HG03097 (cell line): ENCODE data around the gene NLRX1.
"Not testable (repeated sequence)": the region's sequence is repeated elsewhere in the genome, so short reads cannot be mapped to it uniquely, and the experiment has no call there.

Source experiments
- ATAC-seq: cut with Tn5 transposase; IDR thresholded peaks from one replicate; pipeline ENCODE4 v1.9.1; 2021; ENCODE audit not compliant: unreplicated experiment, low FRiP score

The NLRX1 gene

DNA sequence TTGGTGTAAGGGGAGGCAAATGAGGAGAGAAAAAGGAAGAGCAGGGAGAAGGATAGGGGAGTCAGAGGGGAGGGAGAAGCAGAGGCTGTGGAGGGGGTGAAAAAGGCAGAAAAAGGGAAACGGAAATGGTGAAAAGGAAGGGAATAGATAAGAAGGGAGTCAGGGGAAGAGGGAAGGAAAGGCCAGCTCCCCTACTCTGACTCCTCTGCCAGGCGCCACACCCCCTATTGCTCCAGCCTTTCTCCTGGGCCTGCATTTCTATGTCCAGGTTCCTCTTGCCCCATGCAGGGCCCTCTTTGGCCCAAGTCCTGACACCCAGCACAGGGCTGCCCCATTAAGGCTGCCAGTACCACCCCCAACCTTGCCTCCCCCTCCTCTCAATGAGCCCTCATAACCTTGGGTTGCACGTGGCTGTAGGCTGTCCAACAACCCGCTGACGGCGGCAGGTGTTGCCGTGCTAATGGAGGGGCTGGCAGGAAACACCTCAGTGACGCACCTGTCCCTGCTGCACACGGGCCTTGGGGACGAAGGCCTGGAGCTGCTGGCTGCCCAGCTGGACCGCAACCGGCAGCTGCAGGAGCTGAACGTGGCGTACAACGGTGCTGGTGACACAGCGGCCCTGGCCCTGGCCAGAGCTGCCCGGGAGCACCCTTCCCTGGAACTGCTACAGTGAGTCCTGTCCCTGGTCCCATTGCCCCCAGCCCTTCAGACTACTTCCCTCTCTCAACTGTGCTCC, 13.3 kb downstream of the NLRX1 start:
- no peak for ATAC-seq

DNA sequence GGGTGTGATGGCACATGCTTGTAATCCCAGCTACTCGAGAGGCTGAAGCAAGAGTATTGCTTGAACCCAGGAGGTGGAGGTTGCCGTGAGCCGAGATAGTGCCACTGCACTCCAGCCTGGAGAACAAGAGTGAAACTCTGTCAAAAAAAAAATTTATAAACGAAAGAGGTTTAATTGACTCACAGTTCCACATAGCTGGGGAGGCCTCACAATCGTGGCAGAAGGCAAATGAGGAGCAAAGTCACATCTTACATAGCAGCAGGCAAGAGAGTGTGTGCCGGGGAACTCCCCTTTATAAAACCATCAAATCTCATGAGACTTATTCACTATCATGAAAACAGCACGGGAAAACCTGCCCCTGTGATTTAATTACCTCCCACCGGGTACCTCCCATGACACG, 15.9 kb downstream of the NLRX1 start:
- ATAC-seq = not testable (repeated sequence)

DNA sequence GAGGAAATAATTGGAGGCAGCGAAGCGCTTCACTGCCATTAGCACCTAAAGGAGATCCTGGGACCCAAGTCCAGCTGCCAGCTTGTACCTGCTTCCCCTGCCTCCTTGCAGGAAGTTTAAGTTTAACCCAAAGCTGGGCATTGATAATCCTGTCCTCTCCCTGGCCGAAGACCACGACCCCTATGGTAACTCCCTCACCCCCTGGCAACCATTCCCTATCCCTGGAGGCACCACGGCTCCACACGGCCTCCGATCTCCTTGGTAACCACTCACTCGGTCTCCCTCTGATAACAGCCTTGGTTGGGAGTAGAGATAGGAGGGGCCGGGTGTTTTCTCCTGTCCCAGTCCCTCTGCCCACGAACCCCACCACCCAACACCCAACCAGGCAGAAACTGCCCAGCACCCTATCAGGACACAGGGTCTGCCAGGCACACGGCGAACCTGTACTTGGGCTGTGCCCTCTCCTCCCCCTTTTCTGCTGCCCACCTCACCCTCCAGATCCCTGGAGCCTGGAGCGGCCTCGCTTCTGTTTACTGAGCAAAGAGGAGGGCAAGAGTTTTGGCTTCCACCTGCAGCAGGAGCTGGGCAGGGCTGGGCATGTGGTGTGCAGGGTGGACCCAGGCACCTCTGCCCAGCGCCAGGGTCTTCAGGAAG, 17.6 kb downstream of the NLRX1 start:
- no peak for ATAC-seq

DNA sequence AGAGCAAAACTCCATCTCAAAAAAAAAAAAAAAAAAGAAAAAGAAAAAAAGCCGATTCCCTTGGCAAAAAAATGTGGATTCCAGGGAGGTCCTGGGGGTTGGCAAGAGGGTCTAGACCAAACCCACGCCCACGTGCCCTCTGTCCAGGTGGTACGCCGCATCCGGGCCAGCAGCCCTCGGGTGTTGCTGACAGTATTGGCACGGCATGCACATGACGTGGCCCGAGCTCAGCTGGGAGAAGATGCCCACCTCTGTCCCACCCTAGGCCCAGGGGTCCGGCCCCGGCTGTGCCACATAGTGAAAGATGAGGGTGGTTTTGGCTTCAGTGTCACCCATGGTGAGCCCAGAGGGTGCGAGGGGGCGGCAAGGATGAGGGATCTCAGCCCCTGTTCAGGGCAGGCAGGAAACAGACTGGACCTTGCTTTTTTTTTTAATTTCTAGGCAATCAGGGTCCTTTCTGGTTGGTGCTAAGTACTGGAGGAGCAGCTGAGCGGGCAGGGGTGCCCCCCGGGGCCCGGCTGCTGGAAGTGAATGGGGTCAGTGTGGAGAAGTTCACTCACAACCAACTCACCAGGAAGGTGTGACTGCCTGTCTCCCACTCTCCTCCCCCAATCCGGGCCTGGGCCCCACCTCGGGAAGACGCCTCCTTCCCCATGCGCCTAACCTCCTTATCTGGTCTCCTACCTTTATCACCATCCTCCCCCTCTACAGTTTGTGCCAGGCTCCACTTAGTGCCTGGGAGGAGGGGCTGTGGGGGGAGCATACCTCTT, 18.8 kb downstream of the NLRX1 start:
- ATAC-seq = no peak

DNA sequence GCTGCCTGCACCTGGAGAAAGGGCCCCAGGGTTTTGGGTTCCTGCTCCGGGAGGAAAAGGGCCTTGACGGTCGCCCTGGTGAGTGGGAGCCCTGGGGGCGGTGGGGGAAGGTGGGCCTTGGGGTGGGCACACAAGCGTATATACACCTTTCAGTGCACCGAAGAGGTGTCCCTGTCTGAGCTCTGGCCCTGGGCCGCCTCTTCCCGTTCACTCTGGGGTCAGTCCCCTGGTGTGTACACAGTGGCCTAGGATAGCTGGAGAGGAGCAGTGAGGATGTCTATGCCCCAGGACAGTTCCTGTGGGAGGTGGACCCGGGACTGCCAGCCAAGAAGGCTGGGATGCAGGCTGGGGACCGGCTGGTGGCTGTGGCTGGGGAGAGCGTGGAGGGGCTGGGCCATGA, 19.5 kb downstream of the NLRX1 start:
- no peak for ATAC-seq

DNA sequence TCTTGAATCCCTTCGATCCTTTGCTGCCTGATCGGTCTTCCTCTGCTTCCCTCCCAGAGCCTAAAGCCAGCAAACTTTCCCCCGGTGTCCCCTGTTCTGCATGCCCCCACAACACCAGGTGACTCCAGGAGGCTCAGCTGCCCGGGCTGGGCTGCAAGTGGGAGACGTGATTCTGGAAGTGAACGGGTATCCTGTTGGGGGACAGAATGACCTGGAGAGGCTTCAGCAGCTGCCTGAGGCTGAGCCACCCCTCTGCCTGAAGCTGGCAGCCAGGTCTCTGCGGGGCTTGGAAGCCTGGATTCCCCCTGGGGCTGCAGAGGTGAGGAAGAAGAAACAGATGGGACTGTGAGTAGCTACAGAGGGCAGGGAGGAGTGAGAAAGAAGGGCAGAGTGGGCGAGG, 20.4 kb downstream of the NLRX1 start:
- no peak for ATAC-seq

DNA sequence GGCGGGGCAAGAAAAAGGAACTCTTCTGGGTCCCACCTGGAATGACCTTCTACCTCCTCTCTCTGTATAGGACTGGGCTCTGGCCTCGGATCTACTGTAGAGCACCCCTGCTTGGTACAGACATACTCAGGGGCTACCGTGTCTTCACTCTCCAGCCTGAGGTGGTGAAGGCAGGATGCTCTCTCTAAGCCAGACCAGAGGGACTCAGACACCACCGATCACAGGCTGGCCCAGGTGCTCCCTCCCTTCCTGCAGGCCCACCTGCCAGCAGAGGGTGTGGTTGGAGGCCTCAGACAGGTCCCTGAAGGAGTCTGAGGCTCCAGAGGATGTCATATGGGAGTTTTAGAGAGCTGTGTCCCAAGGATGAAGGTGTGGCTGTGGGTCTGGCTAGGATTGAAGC, 20.9 kb downstream of the NLRX1 start:
- no peak for ATAC-seq

DNA sequence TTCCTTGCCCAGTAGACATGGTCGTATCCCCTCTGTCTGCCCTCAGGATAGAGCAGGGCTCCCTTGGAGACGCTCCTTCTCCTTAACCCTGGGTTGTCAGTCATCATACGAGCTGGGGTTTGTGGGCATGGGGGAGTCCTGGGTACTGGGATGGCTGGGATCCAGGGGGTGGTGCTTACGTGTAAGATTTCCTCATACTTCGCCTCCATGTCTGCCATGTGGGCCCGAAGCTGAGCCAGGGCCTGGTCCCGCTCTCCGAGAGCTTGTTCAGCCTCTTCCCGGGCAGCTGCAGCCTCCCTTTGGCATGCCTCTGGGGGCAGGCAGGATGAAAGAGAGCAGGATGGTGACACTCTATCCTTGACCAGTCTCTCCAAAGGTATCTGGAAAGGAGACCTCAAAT, 22.0 kb downstream of the NLRX1 start:
- ATAC-seq = no peak

DNA sequence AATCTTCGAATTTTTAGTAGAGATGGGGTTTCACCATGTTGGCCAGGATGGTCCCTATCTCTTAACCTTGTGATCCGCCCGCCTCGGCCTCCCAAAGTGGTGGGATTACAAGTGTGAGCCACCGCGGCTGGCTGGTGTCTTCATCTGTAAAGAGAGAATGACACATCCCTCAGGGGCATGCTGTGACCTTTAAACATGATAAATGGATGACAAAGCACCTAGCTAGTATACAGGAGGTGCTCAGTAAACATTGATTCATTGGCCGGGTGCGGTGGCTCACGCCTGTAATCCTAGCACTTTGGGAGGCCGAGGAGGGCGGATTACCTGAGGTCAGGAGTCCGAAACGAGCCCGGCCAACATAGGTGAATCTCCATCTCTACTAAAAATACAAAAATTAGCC, 22.7 kb downstream of the NLRX1 start:
- ATAC-seq = not testable (repeated sequence)

DNA sequence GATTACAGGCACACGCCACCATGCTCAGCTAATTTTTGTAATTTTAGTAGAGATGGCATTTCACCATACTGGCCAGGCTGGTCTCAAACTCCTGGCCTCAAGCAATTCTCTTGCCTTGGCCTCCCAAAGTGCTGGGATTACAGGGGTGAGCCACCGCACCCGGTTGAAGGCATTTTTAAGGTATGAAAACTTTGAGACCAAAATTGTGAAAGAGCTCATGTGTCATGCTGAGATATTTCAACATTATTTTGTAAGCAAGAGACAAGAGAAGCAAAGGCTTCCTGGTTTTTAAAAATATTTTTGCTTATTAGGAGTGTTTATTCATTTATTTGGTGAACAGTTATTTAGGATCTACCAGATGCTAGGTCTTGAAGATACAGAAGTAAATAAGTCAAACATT, 23.6 kb downstream of the NLRX1 start:
- no peak for ATAC-seq

DNA sequence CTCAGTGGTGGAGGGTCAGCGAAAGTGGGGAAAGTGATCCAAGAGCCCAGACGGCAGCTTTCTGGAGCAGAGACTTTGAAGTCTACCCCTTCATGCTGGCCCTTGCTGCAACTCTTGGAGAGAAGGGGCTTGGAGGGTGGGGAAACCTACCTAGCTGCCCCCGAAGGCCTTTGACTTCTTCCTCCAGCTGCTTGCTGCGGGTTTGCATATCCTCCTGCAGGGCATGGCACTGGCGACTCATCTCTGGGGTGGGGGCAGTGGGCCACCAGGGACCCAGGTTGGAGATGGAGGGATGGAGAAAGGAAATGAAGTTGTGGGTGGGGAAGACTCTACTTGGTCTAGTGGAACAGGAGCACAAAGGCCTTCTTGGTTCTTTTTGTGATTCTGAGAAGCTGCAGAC, 24.5 kb downstream of the NLRX1 start:
- ATAC-seq = no peak

DNA sequence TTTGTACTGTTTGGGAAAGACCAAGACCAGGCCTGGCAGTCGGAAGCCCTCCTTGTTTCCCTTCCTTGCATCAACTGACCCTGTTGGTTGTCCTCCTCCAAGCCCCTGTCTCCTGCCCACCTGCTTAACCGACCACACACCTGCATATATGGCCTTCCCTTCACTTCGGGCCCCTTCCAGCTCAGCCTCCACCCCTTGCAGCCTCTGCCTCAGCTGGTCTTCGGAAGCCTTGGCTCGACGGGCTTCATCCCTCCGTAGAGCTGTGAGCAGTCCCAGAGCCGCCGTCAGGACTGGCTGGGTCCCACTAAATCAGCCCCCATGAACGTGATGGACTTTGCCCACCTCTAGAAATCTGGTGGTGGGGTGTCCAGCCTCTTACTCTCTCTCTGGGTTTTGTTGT, 25.1 kb downstream of the NLRX1 start:
- ATAC-seq = no peak

DNA sequence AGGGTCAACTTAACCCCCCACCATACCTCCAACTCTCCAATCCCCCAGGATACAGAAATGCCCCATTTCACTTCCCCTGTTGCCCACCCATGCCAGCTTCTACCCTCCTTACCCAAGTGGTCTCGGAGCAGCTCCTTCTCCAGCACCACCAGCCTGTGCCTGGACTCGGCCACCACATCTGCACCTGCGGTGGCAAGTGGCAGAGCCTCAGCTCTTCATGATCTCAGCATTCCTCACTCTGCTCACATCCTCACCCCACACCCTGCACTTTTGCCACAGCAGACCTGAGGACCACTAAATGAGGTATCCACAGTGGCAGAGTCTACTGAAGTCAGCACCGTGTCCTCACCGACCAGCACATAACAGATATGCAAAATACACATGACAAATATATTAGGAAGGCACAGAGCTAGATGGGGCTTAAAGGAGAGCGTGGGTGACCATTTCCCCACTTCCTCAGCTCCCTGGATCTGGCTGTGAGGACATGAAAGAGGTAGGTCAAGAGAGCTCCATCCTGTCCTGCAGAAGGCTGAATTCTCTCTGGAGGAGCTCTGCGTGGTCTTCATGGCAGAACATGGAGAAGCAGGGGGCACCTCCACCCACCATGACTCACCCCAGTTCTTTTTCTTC, 26.4 kb downstream of the NLRX1 start:
- ATAC-seq = no peak

DNA sequence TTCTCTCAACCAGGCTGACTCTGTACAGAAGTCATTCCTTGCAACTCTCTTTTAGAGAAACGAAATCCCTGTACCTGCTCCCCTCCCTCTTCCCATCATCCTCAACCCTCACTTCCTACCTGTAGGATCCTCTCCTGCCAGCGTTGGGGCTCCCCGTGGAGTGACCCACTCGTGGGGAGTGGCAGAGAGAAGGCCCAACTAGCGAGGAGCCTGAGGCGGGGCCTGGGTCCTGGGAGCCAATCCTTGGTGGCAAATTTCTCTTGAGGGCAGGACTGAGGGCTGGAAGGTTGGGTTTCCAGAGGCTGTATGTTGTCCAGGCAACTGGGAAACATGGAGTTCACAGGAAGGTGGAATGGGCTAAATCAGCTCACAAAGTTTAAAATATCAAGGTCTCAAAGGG, 27.2 kb downstream of the NLRX1 start:
- ATAC-seq = no peak

DNA sequence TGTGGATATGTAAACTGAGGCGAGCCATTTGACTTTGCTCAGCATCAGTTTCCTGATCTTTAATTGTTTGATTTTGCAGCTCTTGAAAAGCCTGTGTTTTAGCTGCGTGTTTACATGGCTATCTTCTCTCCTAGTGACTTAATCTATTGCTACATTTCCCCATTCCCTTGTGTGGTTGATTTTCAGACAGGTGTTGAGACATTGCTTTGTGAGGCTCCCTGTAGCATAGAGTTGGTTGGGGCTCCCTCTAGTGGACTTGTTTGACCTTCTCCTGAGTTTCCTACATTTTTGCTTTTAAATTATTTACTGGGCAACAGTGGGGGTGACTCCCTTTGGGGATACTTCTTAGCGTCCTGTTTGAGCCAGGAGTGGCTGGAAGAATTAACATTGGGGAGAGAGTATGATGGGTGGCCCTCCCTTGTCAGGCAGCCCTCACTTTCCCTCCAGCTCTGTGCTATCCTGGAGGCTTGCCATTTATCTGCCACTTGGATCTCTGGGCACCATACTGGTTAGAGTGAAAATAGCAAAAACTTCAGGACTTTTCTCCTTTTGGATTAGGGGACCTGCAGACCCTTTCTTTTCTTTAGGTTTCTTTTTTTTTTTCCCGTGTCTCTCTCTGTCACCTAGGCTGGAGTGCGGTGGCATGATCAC, 28.4 kb downstream of the NLRX1 start:
- no peak for ATAC-seq

DNA sequence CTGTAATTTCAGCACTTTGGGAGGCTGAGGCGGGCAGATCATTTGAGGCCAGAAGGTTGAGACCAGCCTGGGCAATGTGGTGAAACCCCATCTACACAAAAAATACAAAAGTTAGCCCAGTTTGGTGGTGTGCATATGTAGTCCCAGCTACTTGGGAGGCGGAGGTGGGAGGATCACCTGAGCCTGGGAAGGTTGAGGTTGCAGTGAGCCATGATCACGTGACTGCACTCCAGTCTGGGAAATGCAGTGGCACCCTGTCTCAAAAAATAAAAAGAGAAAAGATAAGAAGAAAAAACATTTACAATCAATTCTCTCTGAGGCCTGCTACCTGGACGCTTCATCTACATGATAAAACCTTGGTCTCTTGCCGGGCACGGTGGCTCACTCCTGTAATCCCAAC, 30.4 kb downstream of the NLRX1 start:
- no peak for ATAC-seq

DNA sequence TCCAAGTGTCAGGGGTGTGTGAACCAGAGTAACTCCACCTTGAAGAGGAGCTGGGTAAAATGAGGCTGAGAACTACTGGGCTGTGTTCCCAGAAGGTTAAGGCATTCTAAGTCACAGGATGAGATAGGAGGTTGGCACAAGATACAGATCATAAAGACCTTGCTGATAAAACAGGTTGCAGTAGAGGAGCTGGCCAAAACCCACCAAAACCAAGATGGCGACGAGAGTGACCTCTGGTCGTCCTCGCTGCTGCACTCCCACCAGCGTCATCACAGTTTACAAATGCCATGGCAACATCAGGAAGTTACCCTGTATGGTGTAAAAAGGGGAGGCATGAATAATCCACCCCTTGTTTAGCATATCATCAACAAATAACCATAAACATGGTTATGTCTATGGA, 32.7 kb downstream of the NLRX1 start:
- ATAC-seq = not testable (repeated sequence)

DNA sequence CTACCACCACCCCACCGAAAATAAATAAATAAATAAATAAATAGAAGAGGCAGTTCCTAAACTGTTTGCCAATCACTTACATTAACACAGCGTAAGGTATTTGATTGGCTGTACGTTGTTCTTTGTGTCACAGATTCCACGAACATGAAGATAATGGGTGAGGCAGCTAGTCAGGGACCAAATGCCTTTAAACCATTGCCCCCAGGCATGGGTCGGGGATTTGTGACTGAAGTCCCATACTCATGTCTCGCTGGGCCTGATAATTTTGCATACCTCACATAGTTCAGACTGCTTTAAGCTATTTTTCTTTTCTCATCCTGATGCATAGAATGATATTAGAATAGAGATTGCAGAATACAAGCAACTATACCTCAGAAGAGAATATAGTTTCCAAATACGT, 34.0 kb downstream of the NLRX1 start:
- no peak for ATAC-seq

DNA sequence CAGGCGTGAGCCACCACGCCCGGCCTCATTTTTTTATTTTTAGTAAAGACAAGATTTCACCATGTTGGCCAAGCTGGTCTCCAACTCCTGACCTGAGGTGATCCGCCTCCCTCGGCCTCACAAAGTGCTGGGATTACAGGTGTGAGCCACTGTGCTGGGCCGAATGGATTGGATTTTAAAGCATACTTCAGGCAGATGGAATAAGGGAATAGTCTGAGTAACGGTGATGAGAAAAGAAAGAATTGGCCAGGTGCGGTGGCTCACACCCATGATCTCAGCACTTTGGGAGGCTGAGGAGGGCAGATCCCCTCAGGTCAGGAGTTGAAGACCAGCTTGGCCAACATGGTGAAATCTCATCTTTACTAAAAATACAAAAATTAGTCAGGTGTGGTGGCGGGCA, 35.5 kb downstream of the NLRX1 start:
- ATAC-seq = no peak

DNA sequence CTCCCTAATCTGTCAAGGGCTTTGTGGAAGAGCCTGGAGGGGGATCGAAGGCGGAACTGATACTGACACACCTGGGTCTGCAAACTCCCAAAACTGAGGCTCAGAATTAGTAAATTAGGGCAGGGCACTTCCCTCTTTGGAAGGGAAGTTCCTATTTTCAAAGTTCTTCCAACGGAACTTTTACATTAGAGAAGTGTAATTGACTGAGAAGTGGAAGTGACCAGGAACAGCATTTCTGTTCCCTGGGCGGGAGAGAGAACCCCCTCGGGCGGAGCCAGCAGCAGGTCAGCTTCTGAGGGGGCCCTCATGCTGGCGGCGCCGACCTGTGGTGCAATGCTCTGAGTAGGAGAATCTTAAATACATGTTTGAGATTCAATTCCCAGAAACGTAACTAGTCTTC, 36.6 kb downstream of the NLRX1 start:
- no peak for ATAC-seq
